T-helper 2 cell (primary cell): ENCODE results near the gene TULP4.
A peak's percentile ranks its signal among the peaks of the same experiment; 100 is the strongest.
"Not testable (repeated sequence)": the region's sequence is repeated elsewhere in the genome, so short reads cannot be mapped to it uniquely, and the experiment has no call there.

Source experiments
- DNase-seq, 5 experiments: peaks; one replicate each; pipeline versions ENCODE4 v3.0.0 to v3.0.0-alpha.2; 2012 to 2022

The TULP4 gene

DNA sequence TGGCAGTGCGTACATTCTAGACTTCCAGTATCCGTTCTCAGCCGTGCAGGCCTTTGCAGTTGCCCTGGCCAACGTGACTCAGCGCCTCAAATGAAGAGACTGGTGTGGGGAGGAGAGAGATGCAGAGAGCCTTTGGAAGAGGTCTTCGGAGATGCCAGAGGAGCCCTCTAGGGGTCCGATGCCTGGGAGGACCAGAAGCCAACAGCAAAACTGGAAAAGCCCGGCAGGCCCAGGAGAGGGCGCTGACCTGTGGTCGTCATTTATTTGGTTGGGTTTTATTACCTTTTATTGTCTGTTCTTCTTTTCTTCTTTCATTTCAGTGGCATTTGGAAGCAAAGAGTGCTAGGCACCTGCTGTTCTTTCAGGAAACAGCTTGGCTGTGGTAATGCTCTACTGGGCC, 194.3 kb downstream of the TULP4 start:
- DNase-seq, result no peak

DNA sequence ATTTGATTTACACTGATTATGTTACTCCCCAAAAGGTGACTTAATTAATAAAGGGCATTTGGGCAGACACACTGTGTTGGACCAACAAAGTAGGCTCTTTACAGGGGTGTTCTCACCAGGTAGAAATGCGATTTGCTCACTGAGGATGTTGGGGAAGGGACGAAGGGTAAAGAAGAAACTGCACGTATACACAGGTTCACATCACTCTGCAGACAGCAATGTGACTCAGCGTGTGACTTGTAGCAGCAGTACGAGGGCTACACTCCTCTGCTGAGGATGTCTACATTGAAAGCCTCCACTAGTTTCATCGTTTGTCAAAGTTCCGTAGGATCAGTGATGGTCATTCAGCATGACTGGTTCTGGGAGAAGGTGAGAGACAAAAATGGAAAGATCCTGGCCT, 194.9 kb downstream of the TULP4 start:
- no peak for DNase-seq

DNA sequence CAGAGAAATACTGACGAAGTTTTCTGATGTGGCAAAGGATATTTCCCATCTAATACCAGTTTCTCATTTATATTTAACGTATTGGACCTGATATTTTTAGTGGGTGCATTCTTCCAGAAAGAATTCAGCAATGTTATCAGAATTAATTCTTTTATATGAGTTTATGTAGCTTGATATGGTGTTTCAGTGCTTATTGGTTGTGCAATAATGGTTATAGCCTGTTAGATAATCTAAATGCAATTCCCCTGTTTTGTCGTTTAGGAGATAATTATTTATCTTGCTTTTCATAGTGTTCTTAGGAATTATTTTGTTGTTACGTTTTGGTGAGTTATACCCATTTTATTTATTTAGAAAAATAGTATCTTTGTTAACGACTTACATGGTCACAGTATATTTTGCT, 196.2 kb downstream of the TULP4 start:
- no peak for DNase-seq

DNA sequence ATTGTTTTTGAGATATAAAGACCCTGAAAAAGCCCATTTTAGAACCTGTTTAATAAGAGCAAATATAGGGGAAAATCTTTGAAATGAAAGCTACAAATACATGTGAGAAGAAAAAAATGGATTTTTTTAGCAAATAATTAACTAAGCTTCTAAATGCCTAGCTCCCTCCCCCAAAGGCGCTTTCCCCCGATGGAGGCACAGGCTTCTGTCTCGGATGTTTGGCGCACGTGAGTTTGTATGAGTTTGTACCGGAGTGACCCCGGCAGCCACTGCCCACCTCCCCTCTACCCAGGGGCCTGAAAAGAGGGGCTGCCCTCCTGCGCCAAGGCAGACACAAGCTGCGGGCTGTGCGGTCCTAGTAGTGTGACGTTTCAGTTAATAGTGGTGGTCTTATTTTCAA, 197.2 kb downstream of the TULP4 start:
- DNase-seq, result no peak

DNA sequence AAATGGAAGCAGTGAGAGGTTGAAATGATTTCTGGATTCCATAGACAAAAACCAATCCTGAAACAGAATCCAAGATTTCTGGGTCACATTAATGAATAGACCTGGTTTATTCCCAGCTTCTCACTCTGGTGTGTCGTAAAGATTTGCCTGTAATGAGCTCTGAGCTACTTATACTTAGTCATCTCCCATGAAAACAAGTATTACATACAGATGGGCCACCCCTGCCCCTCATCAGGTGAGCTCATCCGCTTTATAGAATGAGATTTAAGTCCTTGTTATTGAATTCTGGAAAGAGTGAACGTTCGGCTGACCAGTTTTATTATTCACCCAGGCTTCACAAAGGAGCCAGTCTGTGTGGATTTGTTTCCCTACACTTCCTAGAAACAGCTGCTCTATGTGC, 200.5 kb downstream of the TULP4 start:
- DNase-seq, result no peak

DNA sequence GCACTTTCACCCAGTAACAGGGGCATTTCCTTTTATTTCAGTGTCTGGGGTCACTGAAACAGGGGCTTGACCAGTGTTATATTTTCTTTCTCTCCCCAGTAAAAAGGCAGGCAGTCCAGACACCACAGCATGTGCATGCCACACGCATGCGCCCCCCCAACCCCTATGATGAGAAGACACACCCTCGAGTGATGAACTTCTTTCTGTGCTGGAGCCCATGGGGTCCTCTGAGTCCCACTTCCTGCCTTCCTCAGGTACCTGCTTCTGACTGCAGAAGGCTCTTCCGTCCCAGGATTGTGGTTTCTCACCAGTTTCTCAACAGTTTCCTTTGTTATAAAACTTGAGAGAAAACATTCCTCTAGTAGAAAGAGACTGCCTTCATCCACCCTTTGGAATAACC, 201.9 kb downstream of the TULP4 start:
- DNase-seq, result peak in 2 of 5 experiments; percentile 6 to 31

DNA sequence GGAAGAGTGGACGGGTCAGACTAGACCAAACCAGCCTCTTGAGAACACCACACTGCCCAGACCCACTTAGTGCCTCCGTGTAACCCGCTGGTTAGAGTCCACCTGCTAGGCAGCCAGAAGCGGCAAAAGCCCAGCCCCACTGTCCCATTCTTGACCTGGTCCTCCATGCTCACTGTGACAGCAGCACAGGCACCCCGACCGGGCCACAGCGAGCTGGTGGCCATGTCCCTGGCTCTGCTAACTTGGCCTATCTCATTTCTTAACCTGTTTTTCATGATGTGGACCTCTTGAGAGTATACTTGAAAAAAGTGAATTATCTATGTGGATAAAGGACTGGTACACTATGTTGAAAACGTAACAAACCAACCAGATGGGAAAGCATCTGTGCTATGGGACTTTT, 202.7 kb downstream of the TULP4 start:
- no peak for DNase-seq

DNA sequence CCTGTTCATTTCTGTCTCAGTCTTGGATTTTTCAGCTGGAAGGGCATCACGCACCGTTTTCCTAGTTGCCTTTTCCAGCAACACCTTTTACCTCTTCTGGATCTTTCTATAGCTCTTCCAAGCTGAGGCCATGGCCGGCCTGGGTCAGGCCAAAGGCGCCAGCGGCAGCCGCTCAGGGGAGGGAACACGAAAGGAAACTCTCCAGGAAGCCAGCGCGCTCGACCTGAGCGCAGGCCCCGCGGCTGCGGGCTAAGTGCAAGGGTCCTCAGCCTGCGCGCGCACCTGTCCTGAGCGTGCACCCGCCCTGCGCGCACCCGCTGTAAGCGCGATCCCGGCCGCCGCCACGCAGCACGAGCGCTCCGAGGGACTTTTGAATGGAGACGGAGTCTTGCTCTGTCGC, 203.8 kb downstream of the TULP4 start:
- DNase-seq, result no peak

DNA sequence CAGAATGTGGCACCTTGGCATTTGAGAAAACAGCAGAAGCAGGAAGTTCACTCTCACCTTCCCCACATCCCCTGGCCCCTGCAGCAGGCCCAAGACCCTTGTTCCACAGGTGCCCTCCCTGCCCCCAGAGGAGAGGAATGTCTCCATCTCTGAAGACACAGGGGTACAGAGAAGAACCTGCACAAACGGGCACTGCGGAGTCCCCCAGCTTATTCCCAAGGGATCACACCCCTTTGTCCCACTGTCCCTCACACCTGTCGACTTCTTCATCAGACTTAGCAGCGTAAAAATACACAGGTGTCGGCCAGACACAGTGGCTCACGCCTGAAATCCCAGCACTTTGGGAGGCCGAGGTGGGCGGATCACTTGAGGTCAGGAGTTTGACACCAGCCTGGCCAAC, 204.8 kb downstream of the TULP4 start:
- no peak for DNase-seq

DNA sequence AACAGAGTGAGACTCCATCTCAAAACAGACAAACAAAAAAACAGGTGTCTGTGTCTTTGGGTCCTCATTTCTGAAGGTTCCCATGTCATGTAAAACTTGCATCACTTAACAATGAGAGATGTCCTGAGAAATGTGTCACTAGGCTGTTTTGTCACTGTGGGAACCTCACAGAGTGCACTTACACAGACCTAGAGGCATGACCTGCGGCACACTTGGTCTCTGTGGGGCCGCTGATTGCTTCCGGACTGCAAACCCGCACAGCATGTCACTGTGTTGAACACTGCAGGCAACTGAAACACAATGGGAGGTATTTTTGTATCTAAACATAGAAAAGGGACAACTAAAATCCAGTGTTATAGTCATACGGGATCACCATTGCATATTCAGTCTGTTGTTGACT, 205.3 kb downstream of the TULP4 start:
- DNase-seq, result peak in 2 of 5 experiments; percentile 7 to 35

DNA sequence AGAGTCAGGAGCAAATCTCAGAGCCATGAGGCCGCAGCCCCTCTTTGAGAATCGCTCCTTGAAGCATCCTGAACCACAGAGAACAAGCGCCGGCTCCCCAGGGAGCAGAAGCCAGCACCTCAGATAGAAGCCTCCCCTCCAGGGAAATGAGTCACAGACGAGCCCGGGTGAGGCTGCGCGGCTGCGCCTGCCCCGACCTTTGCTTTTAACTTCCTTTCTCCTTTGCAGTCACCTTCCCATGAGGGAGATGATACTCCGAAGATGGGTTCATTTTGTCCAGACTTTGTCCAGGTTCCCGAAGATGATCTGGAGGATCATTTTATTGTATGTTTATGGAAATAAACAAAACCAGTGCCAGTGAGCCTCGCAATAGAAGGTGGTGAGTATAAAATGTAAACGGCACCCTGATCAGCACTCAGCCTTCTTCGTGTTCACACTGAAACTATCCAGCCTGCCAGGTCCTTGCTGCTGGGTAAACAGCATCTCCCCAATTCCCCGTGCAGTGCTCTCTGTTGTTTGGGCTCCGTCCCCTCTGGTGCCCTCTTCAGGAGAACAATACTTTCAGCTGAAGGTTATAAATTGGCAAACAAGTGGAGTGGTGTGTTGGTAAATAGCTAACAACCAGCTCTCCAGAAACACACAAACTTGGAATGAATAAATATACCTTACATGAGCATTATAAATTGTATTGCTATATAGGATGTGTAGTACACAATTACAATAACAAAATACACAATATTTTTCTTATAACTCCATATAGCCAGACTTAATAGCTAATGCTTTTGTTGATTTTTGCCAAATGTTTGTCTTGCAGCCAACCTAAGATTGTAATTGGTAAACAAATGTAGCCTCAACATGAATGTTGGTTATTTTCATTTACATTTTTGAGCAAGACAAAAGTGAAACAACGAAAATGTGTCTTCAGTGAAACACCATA, 206.2 kb downstream of the TULP4 start:
- peak in 4 of 5 experiments; percentile 16 to 93 (median 26) for DNase-seq

DNA sequence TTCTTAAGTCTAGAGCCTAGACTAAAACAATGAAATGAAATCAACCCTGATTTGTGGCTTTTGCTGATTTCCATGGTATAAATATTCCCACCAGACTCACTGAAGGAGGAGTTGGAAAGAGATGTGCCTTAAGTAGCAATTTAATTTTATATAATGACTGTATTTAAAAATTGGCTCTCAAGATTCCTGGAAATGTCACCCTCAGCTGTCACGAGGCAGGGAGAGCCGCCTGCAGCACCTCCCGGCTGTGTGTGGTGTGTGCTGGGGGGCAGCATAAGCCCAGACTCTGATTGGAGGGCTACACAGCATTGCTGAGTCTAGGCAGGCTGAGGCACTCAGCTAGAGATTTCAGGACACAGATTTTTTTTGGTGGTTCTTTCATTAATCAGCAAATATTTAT, 207.0 kb downstream of the TULP4 start:
- no peak for DNase-seq

DNA sequence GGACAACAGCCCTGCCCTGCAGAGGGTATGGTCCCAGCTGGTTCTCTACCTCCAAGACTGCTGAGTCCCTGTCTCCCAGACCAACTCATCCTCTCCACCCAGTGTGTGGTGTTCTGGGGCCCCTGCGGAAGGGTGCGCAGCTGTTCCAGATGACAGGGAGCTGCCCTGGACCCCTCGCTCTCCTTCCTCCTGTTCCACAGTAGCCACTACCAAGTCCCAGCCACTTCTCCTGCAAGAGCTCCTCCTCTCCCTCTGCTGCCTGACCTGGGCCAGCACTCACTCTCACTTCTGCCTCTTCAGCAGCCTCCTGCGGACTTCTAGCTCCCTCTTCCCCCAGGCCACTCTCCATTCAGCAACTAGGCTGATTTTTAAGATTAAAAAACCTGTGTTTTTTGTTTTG, 207.5 kb downstream of the TULP4 start:
- DNase-seq, result no peak

DNA sequence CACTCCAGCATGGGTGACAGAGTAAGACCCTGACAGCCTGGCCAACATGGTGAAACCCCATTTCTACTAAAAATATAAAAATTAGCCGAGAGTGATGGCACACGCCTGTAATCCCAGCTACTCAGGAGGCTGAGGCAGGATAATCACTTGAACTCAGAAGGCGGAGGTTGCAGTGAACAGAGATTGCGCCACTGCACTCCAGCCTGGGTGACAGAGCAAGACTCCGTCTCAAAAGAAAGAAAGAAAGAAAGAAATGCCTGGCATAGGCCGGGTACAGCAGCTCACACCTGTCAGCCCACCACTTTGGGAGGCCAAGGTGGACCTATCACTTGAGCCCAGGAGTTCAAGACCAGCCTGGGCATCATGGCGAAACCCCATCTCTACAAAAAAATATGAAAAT, 208.7 kb downstream of the TULP4 start:
- not testable (repeated sequence) for DNase-seq

DNA sequence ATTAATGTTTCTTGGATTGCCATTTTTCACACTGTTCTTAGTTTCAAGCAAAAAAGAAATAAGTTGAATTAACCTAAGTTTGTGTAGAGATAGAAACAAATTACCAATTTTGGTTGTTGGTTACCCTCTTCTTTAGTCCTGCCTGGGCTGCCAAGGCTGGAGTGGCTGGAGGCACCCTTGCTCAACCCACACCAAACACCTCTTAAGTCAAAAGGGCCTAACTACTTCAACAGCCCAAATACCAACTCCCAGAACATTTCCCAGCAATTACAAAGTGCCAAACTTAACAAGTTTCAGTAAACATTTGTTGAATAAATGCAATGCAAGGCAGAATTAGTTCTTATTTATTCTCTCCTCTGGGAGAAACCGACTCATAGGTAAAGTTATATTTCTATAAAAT, 209.5 kb downstream of the TULP4 start:
- no peak for DNase-seq

DNA sequence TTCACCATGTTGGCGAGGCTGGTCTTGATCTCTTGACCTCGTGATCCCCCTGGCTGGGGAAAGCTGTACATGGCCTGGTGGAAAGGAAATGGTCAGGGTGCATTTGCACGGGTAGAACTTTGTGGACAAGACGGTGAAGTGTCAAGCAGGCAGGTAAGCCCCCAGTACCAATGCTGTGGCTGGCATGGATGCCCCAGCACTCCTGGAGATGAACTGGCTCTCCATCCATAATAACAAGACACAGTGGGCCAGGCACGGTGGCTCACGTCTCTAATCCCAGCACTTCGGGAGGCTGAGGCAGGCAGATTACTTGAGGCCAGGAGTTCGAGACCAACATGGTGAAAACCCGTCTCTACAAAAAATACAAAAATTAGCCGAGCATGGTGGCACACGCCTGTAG, 210.4 kb downstream of the TULP4 start:
- no peak for DNase-seq

DNA sequence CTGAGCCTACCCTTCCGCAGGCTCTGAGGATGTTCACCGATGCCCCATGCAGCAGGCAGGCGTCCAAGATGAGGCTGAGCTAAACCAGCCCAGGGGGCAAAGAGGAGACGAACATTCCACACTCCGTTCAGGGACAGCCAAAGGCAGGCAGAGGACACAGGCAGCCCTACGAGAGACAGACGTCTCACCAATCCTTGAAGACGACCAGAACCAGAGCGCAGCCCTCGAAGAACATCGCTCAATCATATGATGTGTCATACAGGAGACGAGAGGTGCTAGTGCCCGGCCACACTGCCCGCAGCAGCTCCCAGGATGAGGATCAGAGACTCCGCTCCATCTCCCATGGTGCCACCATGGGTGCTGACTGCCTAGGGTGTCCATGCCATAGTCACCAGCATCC, 212.0 kb downstream of the TULP4 start:
- DNase-seq, result no peak

DNA sequence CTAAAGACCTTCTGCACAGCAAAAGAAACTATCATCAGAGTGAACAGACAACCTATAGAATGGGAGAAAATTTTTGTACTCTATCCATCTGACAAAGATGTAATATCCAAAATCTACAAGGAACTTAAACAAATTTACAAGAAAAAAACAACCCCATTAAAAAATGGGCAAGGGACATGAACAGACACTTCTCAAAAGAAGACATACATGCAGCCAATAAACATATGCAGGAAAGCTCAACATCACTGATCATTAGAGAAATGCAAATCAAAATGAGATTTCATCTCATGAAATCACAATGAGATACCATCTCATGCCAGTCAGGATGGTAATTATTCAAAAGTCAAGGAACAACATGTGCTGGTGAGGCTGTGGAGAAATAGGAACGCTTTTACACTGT, 215.6 kb downstream of the TULP4 start:
- DNase-seq, result not testable (repeated sequence)

DNA sequence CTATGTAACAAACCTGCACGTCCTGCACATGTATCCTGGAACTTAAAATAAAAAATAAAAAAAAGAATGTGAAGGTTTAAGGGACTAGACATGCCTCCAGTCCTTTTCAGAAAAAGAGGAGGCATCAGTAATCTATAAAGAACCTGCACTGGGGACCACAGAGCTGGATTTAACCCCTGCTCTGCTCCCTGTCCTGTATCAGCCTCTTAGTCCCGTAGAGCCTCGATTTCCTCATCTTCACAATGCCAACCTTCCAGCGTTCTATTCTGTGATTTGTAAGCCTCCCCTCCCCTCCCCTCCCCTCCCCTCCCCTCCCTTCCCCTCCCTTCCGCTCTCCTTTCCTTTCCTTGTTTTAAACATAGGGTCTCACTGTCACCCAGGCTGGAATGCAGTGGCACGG, 216.6 kb downstream of the TULP4 start:
- no peak for DNase-seq

DNA sequence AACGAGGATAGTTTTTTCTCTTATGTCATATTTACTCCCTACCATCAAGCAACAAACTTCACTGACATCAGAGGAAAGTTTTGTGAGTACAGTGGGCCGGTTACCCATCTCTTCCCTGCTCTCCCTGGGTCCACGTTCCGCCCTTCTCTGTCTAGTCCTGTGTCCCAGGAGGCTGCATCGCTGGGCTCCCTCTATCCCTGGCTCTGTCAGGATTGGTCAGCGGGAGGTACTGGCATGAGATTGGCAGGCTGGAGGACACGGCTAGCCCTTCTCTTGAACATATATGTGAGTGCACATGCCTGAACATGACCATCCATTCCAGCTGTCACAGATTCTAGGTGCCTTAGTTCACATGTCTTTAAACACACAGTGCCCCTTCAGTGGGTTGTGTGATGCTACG, 217.4 kb downstream of the TULP4 start:
- DNase-seq, result no peak

DNA sequence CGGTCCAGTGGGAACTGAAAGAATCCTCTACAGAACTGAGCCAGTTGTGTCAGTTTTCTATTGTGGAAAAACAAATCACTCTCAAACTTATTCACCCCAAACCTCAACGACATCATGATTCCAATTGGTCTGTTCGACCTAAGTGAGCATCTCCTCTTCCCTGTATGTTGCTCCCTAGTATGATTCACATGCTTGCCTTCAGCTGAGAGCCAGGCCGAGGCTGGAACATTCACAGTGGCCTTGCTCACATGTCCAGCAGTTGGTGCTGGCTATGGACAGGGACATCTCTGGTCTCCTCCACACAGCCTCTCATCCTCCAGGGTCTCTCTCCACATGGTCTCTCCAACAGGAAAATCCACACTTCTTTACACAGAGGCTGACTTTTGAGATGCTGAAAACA, 219.3 kb downstream of the TULP4 start:
- no peak for DNase-seq

DNA sequence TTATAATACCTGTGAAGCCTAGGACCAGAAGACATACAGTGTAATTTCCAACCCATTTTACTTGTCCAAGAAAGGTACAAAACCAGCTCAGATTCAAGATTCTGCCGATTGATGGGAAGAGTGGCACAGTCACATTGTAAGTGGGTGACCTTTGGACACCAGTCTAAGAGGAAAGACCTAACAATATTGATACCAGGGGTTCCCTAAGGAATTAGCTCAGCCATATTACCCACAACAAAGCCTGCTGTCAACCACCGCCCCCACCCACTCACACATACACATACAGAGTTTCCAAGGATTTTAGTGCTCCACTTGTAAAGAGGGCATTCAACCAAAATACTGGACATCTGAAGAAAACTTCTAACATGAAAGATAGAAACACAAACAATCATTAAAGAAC, 219.7 kb downstream of the TULP4 start:
- DNase-seq, result no peak

DNA sequence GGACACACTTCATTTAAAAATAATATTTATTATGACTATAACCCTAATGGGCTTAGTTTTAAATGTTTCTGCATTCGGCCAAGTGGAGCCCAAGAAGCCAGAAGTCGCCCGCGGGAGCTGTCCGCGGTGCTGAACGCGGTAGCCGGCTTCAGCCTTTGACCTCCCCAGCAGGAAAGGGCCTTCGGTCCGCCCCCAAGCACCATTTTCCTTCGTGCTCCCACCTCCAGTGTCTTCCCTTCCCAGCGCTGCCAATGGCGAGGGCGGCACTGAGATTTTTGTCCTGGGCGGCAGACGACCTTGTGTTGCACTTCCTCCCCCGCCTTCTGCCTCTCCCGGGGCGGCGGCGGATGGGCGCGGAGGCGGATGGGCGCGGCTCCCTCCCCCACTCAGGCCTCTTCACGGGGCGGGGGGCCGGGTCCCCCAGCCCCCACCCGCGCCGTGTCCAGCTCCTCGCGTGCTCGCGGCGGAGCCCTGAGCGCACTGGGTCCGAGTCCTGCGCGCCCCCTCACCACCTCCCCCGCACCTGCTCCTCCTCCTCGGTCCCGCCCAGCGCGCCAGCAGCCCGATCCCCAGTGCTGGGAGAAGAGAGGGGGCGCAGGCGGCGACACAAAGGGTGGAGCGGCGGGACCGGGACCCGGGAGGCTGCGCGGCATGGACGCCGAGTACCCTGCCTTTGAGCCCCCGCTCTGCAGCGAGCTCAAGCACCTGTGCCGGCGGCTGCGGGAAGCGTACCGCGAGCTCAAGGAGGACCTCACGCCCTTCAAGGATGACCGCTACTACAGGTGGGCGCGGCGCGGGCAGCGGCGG, 224.0 kb downstream of the TULP4 start:
- DNase-seq, result peak; percentile 49 to 67 (median 54)
